DMS79 (cell line): Measurements from ENCODE around the gene CELF4.

Experiments
- DNase-seq: peaks from one replicate; lab custom pipeline; 2025; lab: John Stamatoyannopoulos, UW

The CELF4 gene

DNA sequence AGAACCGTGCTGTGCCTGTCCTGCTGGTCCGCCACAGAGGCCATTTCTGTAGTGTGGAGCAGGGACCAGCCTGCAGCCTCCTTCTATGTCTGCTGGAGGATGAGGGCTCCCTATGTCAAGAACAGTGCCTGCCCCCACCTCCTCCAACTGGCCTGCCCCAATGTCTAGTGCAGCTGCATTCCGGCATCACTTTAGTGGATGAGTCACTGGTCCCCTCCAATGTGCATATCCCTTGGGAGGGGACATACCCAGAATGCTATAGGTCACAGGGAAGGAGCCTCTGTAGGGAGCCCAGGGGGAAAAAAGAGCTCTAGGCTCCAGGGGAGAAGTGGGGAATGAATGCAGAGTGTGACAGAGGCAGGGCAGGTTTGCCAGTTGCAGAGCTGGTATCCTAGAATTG is 219.6 kb downstream of the CELF4 start:
- no peak for DNase-seq

DNA sequence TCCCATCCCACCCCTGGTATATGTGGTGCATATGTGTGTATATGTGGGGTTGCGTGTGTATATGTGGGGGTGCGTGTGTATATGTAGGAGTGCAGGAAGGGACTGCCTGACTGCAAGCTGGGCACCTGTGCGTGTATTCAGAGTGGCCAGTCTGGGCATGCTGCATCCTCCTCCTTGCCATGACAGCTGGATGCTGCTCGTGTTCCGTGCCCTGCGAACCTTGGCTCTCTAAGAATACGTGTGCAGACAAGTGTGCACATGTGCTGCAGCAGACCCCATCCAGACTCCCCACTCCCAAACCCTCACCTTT is 222.1 kb downstream of the CELF4 start:
- no peak for DNase-seq

DNA sequence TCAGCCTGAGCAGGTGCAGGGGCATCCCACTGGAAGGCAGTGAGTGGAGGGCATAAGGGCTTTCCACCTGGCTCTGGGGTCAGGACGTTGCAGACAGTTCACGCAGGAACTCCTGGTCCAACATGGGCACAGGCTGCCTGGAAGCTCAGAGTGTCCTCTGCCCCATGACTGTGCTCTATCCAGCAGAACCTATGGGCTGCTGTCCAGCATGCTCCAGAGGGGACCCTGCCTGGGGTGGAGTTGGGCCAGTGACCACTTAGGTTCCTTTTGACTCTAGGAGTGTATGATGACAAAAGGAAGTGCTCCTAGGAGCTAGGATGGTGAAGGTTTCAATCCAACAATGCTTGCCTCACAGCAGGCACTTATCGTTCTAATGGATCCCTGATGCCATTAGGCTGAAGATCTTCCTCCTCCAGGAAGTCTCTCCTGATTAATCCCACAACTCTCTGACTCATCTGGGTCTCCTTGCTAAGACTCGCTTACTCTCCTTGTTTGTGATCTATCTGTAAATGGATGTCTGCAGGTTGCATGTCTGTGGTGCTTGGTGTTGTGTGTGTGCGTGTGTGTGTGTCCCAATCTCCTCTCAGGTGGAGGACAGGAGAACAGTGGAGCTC is 224.0 kb downstream of the CELF4 start:
- no peak for DNase-seq

DNA sequence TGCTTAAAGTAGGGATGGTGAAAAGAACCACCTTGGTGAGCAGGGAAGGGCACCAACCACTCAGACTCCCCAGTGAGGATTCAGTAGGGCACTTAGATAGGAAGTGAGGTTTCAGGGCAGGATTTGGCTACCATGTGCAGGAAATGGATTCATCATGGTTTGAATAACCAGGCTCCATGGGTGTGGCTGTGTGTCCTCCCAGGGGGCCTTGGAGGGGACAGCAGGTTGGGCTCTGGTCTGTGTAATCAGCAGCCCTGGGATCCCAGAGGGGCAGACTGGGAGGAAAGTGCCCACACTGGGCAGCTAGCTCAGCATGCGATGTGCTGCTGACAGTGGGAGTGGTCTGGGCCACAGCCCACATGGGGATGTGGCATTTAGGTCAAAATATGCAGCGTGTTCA is 224.6 kb downstream of the CELF4 start:
- no peak for DNase-seq

DNA sequence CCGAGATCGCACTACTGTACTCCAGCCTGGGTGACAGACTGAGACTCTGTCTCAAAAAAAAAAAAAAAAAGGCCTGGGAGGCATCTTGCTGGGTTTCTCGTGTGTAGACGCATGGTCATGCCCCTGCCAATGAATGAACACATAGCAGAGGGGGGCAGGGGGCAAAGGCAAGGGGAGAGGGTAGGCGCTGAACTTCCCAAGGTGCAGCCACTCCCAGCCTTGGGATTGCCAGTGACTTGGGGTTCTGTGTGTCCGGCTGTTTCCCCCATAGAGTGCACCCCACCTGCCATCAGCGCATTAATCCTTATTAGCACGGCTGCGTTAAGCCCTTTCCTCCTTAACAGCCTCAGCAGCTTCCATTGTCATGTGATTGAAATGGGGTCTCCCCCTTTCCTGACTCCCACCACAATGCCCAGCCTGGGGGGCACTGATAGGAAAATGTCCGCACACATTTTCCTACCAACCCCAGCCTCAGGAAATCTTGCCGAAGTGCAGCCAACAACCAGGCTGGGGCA is 225.8 kb downstream of the CELF4 start:
- no peak for DNase-seq

- DNase-seq = no peak
Measured at GRCh38 chr18:37336568-37337285, 228.9 kb downstream of the CELF4 start.

GRCh38 chr18:37335409-37335736 is 230.2 kb downstream of the CELF4 start:
- no peak for DNase-seq

- no peak for DNase-seq
Measured at GRCh38 chr18:37334631-37335408, 230.8 kb downstream of the CELF4 start.

DNA sequence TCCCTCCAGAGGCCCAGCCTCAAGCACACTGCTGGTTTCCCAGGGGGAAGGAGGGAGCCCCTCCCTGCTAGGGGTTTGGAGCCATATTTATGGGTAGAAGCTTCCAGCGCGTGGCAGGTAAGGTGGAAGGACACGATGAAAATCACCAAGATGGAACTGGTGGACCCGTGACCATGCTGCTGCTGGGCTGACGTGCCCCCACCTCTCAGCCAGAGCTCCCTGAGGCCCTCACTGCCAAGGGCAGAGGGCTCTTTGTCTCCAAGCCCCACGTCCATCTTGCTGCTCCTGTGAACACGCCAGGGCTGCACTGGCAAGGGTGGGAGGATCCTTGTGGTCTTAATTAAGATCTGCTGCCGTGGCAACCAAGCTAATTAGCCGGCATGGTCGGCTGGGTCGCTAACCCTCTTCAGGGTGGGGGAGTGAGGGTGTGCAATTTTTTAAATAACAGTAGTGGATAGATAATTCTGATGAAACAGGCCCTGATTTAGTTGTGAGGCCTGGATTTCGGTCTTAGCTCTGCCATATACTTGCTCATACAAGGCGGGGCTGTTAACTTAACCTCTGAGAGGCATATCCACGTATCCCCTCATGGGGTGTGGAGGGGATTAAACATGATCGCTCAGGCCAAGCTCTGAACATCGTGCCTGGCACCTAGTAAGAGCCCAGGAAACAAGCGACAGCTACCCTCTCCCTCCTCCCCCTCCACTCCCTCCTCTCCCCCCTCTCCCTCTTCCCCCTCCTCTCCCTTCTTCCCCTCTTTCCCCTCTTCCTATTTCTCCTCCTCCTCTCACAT is 232.8 kb downstream of the CELF4 start:
- no peak for DNase-seq

DNA sequence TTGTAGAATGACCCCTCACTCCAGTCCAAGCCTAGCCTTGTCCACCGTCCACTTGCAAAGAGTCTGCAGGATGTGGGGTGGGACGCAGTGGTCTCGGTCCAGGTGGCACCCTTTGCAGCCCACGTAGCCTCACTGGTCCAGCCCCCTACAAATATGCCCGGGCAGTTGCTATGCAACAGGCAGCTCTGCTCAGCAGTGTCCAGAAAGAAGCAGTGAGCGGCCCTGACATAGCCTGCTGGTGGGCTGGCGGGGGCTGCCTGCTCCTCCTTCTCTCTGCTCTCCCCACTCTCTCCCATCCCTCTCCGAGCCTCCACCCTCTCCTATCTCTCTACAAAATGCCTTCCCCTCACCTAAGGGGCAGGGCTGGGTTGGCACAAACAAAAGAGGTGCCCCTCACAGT is 233.4 kb downstream of the CELF4 start:
- no peak for DNase-seq

GRCh38 chr18:37330173-37330572 is 235.4 kb downstream of the CELF4 start:
- DNase-seq = no peak

GRCh38 chr18:37328946-37329719 is 236.5 kb downstream of the CELF4 start:
- DNase-seq = no peak

- no peak for DNase-seq
Measured at GRCh38 chr18:37327063-37327577, 238.5 kb downstream of the CELF4 start.

GRCh38 chr18:37322492-37323035 is 243.0 kb downstream of the CELF4 start:
- DNase-seq = no peak

- DNase-seq = no peak
Measured at GRCh38 chr18:37321582-37322491, 243.8 kb downstream of the CELF4 start.

- DNase-seq = no peak
Measured at GRCh38 chr18:37320317-37320716, 245.3 kb downstream of the CELF4 start.

DNA sequence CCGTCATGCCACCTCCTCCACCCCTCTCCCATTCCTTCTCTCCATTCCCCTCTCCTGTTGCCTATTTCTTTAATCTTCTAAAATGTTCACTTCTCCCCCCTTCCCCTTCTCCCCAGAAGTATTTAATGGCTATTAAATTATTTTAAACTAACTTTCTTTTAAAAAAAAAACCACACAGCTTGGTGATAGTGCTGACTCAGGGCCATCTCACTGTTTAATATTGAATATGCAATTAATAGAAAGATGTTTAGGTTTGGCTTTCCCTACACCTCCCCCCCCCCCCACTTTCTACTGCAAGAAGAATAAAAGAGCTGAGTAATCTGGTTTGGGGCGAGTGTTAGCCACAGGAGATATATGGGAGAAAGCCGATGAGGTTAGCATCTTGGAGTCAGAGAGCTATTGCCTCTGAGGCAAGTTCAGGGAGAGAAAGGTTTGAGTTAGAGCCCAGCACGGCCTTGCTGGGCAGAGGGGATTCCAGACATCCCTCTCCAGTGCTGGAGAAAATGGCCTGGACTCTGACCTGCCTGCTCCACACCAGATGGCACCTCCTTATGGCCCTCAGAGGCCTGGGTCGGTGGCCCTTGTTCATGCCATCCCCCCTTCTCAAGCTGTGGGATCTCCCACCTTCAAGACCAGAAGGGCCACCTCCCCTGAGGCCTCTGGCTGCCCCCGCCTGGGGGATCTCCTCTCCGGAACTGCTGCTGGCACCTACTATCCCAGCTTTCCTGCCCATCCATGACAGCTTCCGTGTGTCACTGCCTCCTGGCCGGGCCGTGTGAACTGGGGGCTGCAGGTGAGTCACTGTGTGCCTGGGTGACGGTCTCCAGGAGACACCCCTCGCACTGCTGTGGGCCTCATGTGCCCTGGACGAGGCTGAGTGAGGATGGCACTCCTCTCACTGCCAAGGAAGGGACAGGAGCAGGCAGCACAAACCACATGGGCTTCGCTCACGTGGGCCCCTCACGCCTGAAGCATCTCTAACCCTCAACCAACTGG is 246.9 kb downstream of the CELF4 start:
- DNase-seq = no peak

DNA sequence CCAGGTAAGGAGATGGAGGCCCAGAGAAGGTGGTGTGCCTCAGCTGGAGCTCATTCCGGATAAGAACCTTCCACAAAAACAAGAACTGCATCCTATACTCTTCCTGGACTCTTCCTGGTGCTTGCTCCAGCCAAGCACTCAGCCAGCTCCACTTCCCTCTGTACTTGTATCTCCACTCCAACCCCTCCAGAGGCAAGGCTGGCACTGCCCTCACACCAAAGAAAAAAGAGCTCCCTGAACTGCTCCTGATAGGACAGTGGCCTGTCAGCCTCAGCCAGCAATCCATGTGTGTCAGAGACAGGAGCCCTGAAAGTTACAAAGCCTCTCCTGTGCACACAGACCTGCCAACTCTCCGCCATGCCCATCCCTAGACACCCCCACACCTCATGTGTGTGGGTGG is 248.1 kb downstream of the CELF4 start:
- no peak for DNase-seq

DNA sequence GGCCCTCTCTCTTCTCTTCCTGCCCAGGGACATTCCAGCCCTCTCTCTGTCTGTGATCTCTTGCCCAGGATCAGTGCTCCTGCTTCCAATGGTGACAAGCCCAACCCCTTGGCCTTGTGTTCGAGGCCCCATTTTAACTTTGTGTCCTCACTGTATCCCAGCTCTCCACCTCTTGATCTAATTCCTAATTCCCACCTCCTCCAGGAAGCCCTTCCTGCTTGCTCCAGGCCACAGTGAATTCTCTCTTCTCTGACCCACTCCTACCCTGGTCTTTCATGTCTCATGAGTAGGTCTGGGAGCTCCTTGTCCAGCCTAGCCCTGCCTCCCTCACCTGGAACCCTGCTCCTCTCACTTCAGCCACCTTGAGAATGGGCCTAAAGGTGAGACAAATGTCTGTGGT is 249.1 kb downstream of the CELF4 start:
- no peak for DNase-seq
